Mesenchymal stem cell (in vitro differentiated cells and primary cell): ENCODE data around the gene RHPN2.

Source experiments
- DNase-seq: peaks from one replicate; pipeline ENCODE4 v3.0.0-alpha.2; 2013
- H2AFZ ChIP-seq: one replicate; pipeline ENCODE4 v1.6.1; 2013; ENCODE audit warnings: low read depth, mild to moderate bottlenecking, control low read depth, inconsistent platforms, low read length, moderate library complexity
- H2AK5ac ChIP-seq: 2 replicates; pipeline ENCODE4 v1.6.1; 2013; ENCODE audit warnings: low read length, moderate library complexity, mild to moderate bottlenecking, inconsistent platforms; ENCODE audit not compliant: severe bottlenecking
- H2BK120ac ChIP-seq: one replicate; pipeline ENCODE4 v1.6.1; 2013; ENCODE audit warnings: low read depth, mild to moderate bottlenecking, inconsistent platforms, low read length, moderate library complexity
- H2BK12ac ChIP-seq, 2 experiments: one replicate each; pipeline ENCODE4 v1.6.1; 2013; ENCODE audit warnings: inconsistent platforms in 2 of 2, low read length in 2 of 2, mild to moderate bottlenecking in 2 of 2, moderate library complexity in 2 of 2, control low read depth in 1 of 2
- H2BK15ac ChIP-seq: one replicate; pipeline ENCODE4 v1.6.1; 2013; ENCODE audit warnings: mild to moderate bottlenecking, low read depth, inconsistent platforms; ENCODE audit not compliant: poor library complexity, severe bottlenecking
- H2BK5ac ChIP-seq: 2 replicates; pipeline ENCODE4 v1.6.1; 2013; ENCODE audit warnings: low read depth, mild to moderate bottlenecking, low read length, control low read depth, inconsistent platforms; ENCODE audit not compliant: poor library complexity, severe bottlenecking
- H3K14ac ChIP-seq, 2 experiments: one replicate each; pipeline ENCODE4 v1.6.1; 2013; ENCODE audit warnings: inconsistent platforms in 2 of 2, low read length in 2 of 2, control low read depth in 1 of 2, mild to moderate bottlenecking in 1 of 2, moderate library complexity in 1 of 2
- H3K18ac ChIP-seq, 2 experiments: one replicate each; pipeline ENCODE4 v1.6.1; 2013; ENCODE audit warnings: inconsistent platforms in 2 of 2, low read length in 2 of 2, control low read depth in 1 of 2, low read depth in 1 of 2, mild to moderate bottlenecking in 1 of 2
- H3K23ac ChIP-seq, 2 experiments: one replicate each; pipeline ENCODE4 v1.6.1; 2013; ENCODE audit warnings: inconsistent platforms in 2 of 2, low read length in 2 of 2, mild to moderate bottlenecking in 2 of 2, moderate library complexity in 2 of 2, control low read depth in 1 of 2
- H3K27ac ChIP-seq: 2 replicates; pipeline ENCODE4 v1.5.1; 2013; ENCODE audit warnings: mild to moderate bottlenecking, moderate library complexity, low read length, control low read depth, inconsistent platforms; ENCODE audit not compliant: poor library complexity, severe bottlenecking
- H3K27me3 ChIP-seq, 2 experiments: 2 replicates each; pipeline versions ENCODE4 v1.6.1 to v1.7.0; 2013; ENCODE audit warnings: low read length in 2 of 2, mild to moderate bottlenecking in 2 of 2, moderate library complexity in 2 of 2, control low read depth in 1 of 2, inconsistent platforms in 1 of 2; ENCODE audit not compliant: control insufficient read depth in 1 of 2, insufficient read depth in 1 of 2
- H3K36me3 ChIP-seq, 2 experiments: 2 replicates each; pipeline versions ENCODE4 v1.6.1 to v1.7.0; 2013; ENCODE audit warnings: low read length in 2 of 2, control low read depth in 1 of 2, inconsistent platforms in 1 of 2, low read depth in 1 of 2, mild to moderate bottlenecking in 1 of 2; ENCODE audit not compliant: insufficient read depth in 2 of 2, control insufficient read depth in 1 of 2
- H3K4ac ChIP-seq, 2 experiments: one replicate each; pipeline ENCODE4 v1.6.1; 2013; ENCODE audit warnings: inconsistent platforms in 2 of 2, low read length in 2 of 2, mild to moderate bottlenecking in 2 of 2, moderate library complexity in 2 of 2, control low read depth in 1 of 2, low read depth in 1 of 2
- H3K4me1 ChIP-seq: 2 replicates; pipeline ENCODE4 v1.6.1; 2013; ENCODE audit warnings: low read depth, low read length, control low read depth; ENCODE audit not compliant: control insufficient read depth, insufficient read depth
- H3K4me2 ChIP-seq: 2 replicates; pipeline ENCODE4 v1.6.1; 2013; ENCODE audit warnings: low read length, mild to moderate bottlenecking, inconsistent platforms; ENCODE audit not compliant: poor library complexity, severe bottlenecking
- H3K4me3 ChIP-seq, 2 experiments: 2 replicates each; pipeline versions ENCODE4 v1.5.1 to v1.7.0; 2013; ENCODE audit warnings: low read length in 2 of 2, mild to moderate bottlenecking in 2 of 2, control low read depth in 1 of 2, low read depth in 1 of 2; ENCODE audit not compliant: insufficient read depth in 1 of 2
- H3K79me1 ChIP-seq: replicated peaks from 2 replicates; pipeline ENCODE4 v1.6.1; 2013; ENCODE audit warnings: mild to moderate bottlenecking, control low read depth, low read length, inconsistent platforms; ENCODE audit not compliant: poor library complexity, severe bottlenecking
- H3K9ac ChIP-seq: 2 replicates; pipeline ENCODE4 v1.7.0; 2013; ENCODE audit warnings: mild to moderate bottlenecking, low read length, moderate library complexity
- H3K9me3 ChIP-seq: 2 replicates; pipeline ENCODE4 v1.7.0; 2013; ENCODE audit warnings: mild to moderate bottlenecking, low read length; ENCODE audit not compliant: control insufficient read depth
- H4K8ac ChIP-seq: one replicate; pipeline ENCODE4 v1.6.1; 2013; ENCODE audit warnings: inconsistent platforms, mild to moderate bottlenecking, low read length, moderate library complexity
- H4K91ac ChIP-seq: one replicate; pipeline ENCODE4 v1.6.1; 2013; ENCODE audit warnings: mild to moderate bottlenecking, low read length, inconsistent platforms
- WGBS: methylation state at CpG from one replicate; pipeline ENCODE4 v1.1.7; 2013; ENCODE audit warnings: mixed read lengths; 5-methylcytosine and 5-hydroxymethylcytosine counted together

The RHPN2 gene

GRCh38 chr19:33075519-33075918, 10.8 kb upstream of the RHPN2 start:
- no peak overlapping the region for H3K4ac ChIP-seq
- WGBS = 92% methylated on average over 2 of the region's 2 CpGs

GRCh38 chr19:33071887-33072286, 7.2 kb upstream of the RHPN2 start:
- Histone ChIP-seq H3K4me2 (no peak overlapping the region), H2BK5ac (no peak overlapping the region), H3K23ac (no peak overlapping the region), H3K4me1 (peaks cover 7% of the 10 kb centered on the region), H3K4me3 (no peak overlapping the region), H3K36me3 (no peaks in the 10 kb centered on the region), H2BK12ac (no peak overlapping the region), H2BK15ac (no peak overlapping the region), H3K9me3 (no peaks in the 10 kb centered on the region), H3K18ac (no peak overlapping the region), H2BK120ac (no peak overlapping the region), H4K91ac (no peak overlapping the region), H3K27me3 (no peaks in the 10 kb centered on the region), H3K27ac (no peak overlapping the region), H4K8ac (no peak overlapping the region), H3K14ac (no peak overlapping the region), H3K4ac (no peak overlapping the region), H2AK5ac (no peak overlapping the region), H2AFZ (no peak overlapping the region), H3K79me1 (no peaks in the 10 kb centered on the region), H3K9ac (no peak overlapping the region)
- 74% methylated on average over 7 of the region's 7 CpGs for WGBS
- DNase-seq = no peak

More at GRCh38 chr19:33075519-33075918, 10.8 kb upstream of the RHPN2 start:
- Histone ChIP-seq H3K27me3 (no peaks in the 10 kb centered on the region), H2BK120ac (no peak overlapping the region), H3K27ac (no peak overlapping the region), H3K4me1 (peaks cover 5% of the 10 kb centered on the region), H4K8ac (no peak overlapping the region), H3K9me3 (no peaks in the 10 kb centered on the region), H2BK5ac (no peak overlapping the region), H3K9ac (no peak overlapping the region), H3K79me1 (no peaks in the 10 kb centered on the region), H3K4me3 (no peak overlapping the region), H3K36me3 (no peaks in the 10 kb centered on the region), H3K4me2 (no peak overlapping the region), H3K14ac (no peak overlapping the region), H3K18ac (no peak overlapping the region), H4K91ac (no peak overlapping the region), H3K23ac (no peak overlapping the region), H2AFZ (no peak overlapping the region), H2AK5ac (no peak overlapping the region), H2BK12ac (no peak overlapping the region), H2BK15ac (no peak overlapping the region)
- no peak for DNase-seq

- Histone ChIP-seq H3K4ac (no peak overlapping the region), H2BK15ac (no peak overlapping the region), H3K23ac (no peak overlapping the region), H3K79me1 (peaks cover 6% of the 10 kb centered on the region), H2AK5ac (no peak overlapping the region), H3K18ac (no peak overlapping the region), H3K27me3 (peaks cover 0 to 14% of the 10 kb centered on the region in 2 experiments), H3K4me2 (no peak overlapping the region), H3K27ac (no peak overlapping the region), H2BK120ac (no peak overlapping the region), H3K14ac (no peak overlapping the region), H4K91ac (no peak overlapping the region), H3K4me3 (no peak overlapping the region), H2BK12ac (no peak overlapping the region), H3K36me3 (peaks cover 0 to 3% of the 10 kb centered on the region in 2 experiments), H3K4me1 (peaks cover 22% of the 10 kb centered on the region), H4K8ac (no peak overlapping the region), H2BK5ac (no peak overlapping the region), H2AFZ (no peak overlapping the region), H3K9ac (no peak overlapping the region), H3K9me3 (no peaks in the 10 kb centered on the region)
- DNase-seq = no peak
- 95% methylated on average over 8 of the region's 8 CpGs for WGBS
Measured at GRCh38 chr19:33067121-33067520, 2.4 kb upstream of the RHPN2 start.

GRCh38 chr19:33066543-33066942, 1.9 kb upstream of the RHPN2 start:
- Histone ChIP-seq H3K23ac (peak overlapping the region in 1 of 2 experiments; percentile 35), H3K79me1 (peaks cover 6% of the 10 kb centered on the region), H3K4me2 (no peak overlapping the region), H3K4me1 (peaks cover 22% of the 10 kb centered on the region), H3K4me3 (no peak overlapping the region), H3K36me3 (peaks cover 0 to 3% of the 10 kb centered on the region in 2 experiments), H3K27me3 (peaks cover 0 to 14% of the 10 kb centered on the region in 2 experiments), H3K18ac (no peak overlapping the region), H3K4ac (no peak overlapping the region), H3K9me3 (no peaks in the 10 kb centered on the region), H4K91ac (no peak overlapping the region), H2BK120ac (no peak overlapping the region), H2AK5ac (peak overlapping the region; percentile 56), H2BK12ac (no peak overlapping the region), H2BK15ac (no peak overlapping the region), H4K8ac (peak overlapping the region; percentile 13), H3K14ac (no peak overlapping the region), H3K27ac (no peak overlapping the region), H2BK5ac (no peak overlapping the region), H2AFZ (no peak overlapping the region), H3K9ac (no peak overlapping the region)
- 93% methylated on average over 18 of the region's 18 CpGs for WGBS
- DNase-seq = no peak
